Lower lobe of right lung (tissue), 2 donors: ENCODE measurements around the gene ANK3. TPM values are rescaled to one million over a fixed set of nuclear protein-coding genes. Genes with fewer than 3 reads are reported as not detected.

Source experiments
- ATAC-seq, 2 donors: fragments of 200-7000 bp; cut with Tn5 transposase; one replicate each; pipeline ENCODE4 v1.9.1; 2020 to 2022; ENCODE audit warnings: mild to moderate bottlenecking in 2 of 2, moderate library complexity in 2 of 2
- DNase-seq: peaks from one replicate; pipeline ENCODE4 v3.0.0-alpha.2; 2020
- H3K27ac ChIP-seq: fragments of 200-600 bp; one replicate; pipeline ENCODE4 v1.8.0; 2022
- H3K27me3 ChIP-seq: fragments of 200-600 bp; one replicate; pipeline ENCODE4 v1.8.0; 2022; ENCODE audit warnings: low read depth
- H3K36me3 ChIP-seq: fragments of 200-600 bp; one replicate; pipeline ENCODE4 v1.8.0; 2022; ENCODE audit warnings: mild to moderate bottlenecking
- H3K4me1 ChIP-seq: fragments of 200-600 bp; one replicate; pipeline ENCODE4 v1.8.0; 2022
- H3K4me3 ChIP-seq: fragments of 200-600 bp; one replicate; pipeline ENCODE4 v1.8.0; 2022; ENCODE audit warnings: mild to moderate bottlenecking
- H3K9me3 ChIP-seq: fragments of 200-600 bp; one replicate; pipeline ENCODE4 v1.8.0; 2022
- CTCF ChIP-seq: fragments of 200-600 bp; IDR thresholded peaks from one replicate; pipeline ENCODE4 v1.8.0; 2022; ENCODE audit warnings: antibody characterized with exemption, mild to moderate bottlenecking
- intact Hi-C: fragments of 100-400 bp; cut with DNase I; formaldehyde crosslinking; loops from one replicate; pipeline ENCODE4 v1.11.0; 2022
- total RNA-seq: library from RNA; stranded (reverse); fragmentation: NEBNext Ultra II Directional; extraction: Animal tissue kit (Norgen Biotek cat#: 25700); gene quantifications from one replicate; pipeline ENCODE4 v1.2.1, GENCODE V29; 2021
- donor health status: DM: no; HTN: yes; CAD: no; lungs with severe emphysema.

The ANK3 gene
- total RNA-seq, 1 donor from 2014 or later: 75.9 TPM

DNA sequence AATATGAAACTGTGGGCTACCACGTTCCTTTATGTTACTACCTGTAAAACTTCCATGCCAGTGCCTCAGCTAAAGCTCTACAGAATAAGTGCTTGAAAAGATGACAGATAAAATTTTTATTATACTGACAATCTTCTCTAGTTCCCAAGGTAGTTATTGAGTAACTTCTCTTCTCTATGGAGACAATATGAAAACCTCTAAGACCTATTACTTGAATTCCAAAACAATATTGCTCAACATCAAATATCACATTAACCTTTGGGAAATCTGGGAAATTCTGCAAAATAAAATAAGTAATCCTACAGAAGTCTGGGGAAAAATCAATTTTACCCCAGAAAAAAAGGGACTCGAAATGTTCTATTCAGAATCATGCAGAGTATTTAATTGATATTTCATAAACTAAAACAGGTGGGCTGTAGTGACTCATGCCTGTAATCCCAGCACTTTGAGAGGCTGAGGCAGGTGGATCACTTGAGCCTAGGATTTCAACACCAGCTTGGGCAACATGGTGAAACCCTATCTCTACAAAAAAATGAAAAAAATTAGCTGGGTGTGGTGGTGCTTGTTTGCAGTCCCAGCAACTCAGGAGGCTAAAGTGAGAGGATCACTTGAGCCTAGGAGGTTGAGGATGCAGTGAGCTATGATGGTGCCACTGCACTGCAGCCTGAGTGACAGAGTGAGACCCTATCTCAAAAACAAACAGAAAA is 23.8 kb upstream of the ANK3 start:
- Histone ChIP-seq H3K27ac (no peak overlapping the region), H3K36me3 (no peaks in the 10 kb centered on the region), H3K9me3 (no peaks in the 10 kb centered on the region), H3K4me3 (no peak overlapping the region), H3K27me3 (no peaks in the 10 kb centered on the region), H3K4me1 (no peaks in the 10 kb centered on the region)
- intact Hi-C loops: no loop called here
- peak; percentile 48 to 58 for ATAC-seq
- no peak for TF ChIP-seq CTCF
- DNase-seq: no peak

DNA sequence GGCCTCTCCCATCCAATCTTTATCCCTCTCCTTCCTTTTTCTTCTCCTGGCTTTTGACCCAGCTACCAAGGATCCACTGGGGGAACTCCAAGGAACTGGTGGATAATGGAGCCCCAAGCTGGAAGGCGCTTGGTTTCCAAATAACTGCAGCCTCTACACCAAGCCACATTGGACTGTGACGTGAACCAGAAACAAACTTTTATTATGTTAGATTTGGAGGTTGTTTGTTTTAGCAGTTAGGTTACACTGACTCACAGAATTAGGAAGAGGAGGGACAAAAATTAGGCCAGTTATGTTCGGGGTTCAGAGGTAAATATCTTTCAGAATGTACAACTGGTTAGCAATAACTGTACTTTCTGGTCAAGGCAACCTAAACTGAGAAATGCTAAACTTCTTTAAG is 21.3 kb upstream of the ANK3 start:
- no peaks in the 10 kb centered on the region for H3K4me1 ChIP-seq
- ATAC-seq: no peak
- TF ChIP-seq CTCF: no peak
- no peaks in the 10 kb centered on the region for H3K9me3 ChIP-seq
- H3K27me3 ChIP-seq: no peaks in the 10 kb centered on the region
- no peak for DNase-seq
- no peak overlapping the region for H3K4me3 ChIP-seq
- intact Hi-C loops: no loop called here
- H3K27ac ChIP-seq: no peak overlapping the region
- no peaks in the 10 kb centered on the region for H3K36me3 ChIP-seq

DNA sequence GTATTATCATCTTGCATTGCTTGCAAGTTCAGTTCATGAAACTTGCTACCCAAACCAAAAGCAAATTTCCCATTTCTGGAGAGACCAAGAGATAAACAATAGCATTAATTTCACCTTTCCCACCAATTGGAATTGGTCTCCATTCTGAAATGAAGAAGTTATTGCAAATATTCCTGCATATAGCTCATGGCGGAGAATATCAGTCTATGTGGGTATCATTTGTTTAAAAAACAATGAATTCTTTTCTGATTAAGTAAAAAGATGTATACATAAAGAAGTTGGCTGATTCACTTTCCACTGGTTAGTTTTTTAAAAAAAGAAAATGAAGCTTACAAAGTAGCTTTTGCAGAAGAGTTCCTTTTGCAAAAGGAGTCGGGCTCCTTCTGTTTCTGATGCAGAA is 19.5 kb upstream of the ANK3 start:
- ATAC-seq: no peak
- intact Hi-C loops: no loop called here
- no peaks in the 10 kb centered on the region for H3K9me3 ChIP-seq
- no peaks in the 10 kb centered on the region for H3K36me3 ChIP-seq
- no peak overlapping the region for H3K27ac ChIP-seq
- H3K4me3 ChIP-seq: no peak overlapping the region
- no peaks in the 10 kb centered on the region for H3K4me1 ChIP-seq
- TF ChIP-seq CTCF: no peak
- no peak for DNase-seq
- H3K27me3 ChIP-seq: no peaks in the 10 kb centered on the region

GRCh38 chr10:60406182-60406581 is 16.5 kb upstream of the ANK3 start:
- ATAC-seq (no peak), DNase-seq (no peak)
- intact Hi-C loops: no loop called here
- no peak overlapping the region for H3K4me3 ChIP-seq
- H3K4me1 ChIP-seq: no peaks in the 10 kb centered on the region
- no peaks in the 10 kb centered on the region for H3K27me3 ChIP-seq
- H3K36me3 ChIP-seq: no peaks in the 10 kb centered on the region
- no peak for TF ChIP-seq CTCF
- no peak overlapping the region for H3K27ac ChIP-seq
- H3K9me3 ChIP-seq: no peaks in the 10 kb centered on the region

DNA sequence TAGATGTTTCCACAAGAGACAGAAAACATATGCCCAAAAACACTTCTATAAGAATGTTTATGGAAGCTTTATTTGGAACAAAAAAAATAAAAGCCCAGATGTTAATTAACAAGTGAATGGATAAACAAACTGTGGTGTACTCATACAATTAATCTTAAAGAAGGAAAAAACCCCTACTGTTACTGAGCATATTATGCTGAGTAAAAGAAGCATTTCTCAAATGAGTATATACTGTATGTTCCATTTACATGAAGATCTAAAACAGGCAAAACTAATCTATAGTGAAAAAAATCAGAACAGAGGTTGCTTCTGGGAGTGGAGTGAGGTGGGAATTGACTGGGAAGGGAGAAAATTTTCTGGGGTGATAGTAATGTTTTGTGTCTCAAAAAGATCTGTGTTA is 15.5 kb upstream of the ANK3 start:
- intact Hi-C loops: no loop called here
- no peak overlapping the region for H3K27ac ChIP-seq
- TF ChIP-seq CTCF: no peak

More for the DNA sequence above, 15.5 kb upstream of the ANK3 start:
- no peak for DNase-seq
- no peak for ATAC-seq
- Histone ChIP-seq H3K9me3 (no peaks in the 10 kb centered on the region), H3K4me1 (no peaks in the 10 kb centered on the region), H3K36me3 (no peaks in the 10 kb centered on the region), H3K4me3 (no peak overlapping the region), H3K27me3 (no peaks in the 10 kb centered on the region)
